ENCODE data around the gene CDHR3. TPM values are rescaled to one million over a fixed set of nuclear protein-coding genes. Genes with fewer than 3 reads are reported as not detected.
A peak's percentile ranks its signal among the peaks of the same experiment; 100 is the strongest.

The CDHR3 gene
- total and polyA plus RNA-seq, 8 donors = 0.86 to 3.7 (median 1.9) TPM

- H3K9me3 ChIP-seq = no peaks in the 10 kb centered on the region
- DNase-seq = no peak
- TF ChIP-seq, protein P1, sequence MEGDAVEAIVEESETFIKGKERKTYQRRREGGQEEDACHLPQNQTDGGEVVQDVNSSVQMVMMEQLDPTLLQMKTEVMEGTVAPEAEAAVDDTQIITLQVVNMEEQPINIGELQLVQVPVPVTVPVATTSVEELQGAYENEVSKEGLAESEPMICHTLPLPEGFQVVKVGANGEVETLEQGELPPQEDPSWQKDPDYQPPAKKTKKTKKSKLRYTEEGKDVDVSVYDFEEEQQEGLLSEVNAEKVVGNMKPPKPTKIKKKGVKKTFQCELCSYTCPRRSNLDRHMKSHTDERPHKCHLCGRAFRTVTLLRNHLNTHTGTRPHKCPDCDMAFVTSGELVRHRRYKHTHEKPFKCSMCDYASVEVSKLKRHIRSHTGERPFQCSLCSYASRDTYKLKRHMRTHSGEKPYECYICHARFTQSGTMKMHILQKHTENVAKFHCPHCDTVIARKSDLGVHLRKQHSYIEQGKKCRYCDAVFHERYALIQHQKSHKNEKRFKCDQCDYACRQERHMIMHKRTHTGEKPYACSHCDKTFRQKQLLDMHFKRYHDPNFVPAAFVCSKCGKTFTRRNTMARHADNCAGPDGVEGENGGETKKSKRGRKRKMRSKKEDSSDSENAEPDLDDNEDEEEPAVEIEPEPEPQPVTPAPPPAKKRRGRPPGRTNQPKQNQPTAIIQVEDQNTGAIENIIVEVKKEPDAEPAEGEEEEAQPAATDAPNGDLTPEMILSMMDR (IDR thresholded peaks at IDR 0.05) = no peak
- H3K27me3 ChIP-seq = no peaks in the 10 kb centered on the region
- intact Hi-C loops (cut with DNase I) = no loop called here
- peak in 1 of 4 donors; percentile 68 for ATAC-seq
- H3K4me1 ChIP-seq = peaks cover 0 to 4% (median 0%) of the 10 kb centered on the region in 3 donors
- no peaks in the 10 kb centered on the region for H3K36me3 ChIP-seq
- no peak for FAIRE-seq
- H3K27ac ChIP-seq = no peak overlapping the region
- no peak overlapping the region for H3K4me3 ChIP-seq
- 67 to 71% methylated on average over 8 of the region's 8 CpGs for WGBS, 2 donors
These were observed 12.8 kb downstream of the CDHR3 start for GRCh38 chr7:105975770-105976417.

DNA sequence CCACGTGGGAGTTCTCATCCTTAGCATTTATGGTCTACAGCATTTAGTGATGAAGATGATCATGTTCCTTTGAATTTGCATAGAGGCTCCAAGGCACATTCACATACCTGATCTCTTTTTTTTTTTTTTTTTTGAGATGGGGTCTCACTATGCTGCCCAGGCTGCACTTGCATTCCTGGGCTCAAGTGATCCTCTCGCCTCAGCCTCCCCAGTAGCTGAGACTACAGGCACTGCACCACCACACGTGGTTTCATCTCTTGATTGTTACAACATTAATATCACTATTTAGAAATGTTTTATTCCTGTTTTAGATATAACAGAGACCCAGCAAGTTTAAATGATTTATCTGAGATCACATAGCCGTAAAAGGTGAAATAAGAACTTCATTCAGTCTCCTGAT lies 13.8 kb downstream of the CDHR3 start:
- DNase-seq (no peak), FAIRE-seq (no peak), ATAC-seq (no peak)
- TF ChIP-seq, protein P1 (IDR thresholded peaks at IDR 0.05) = no peak
- H3K4me1 ChIP-seq = peaks cover 0 to 4% (median 0%) of the 10 kb centered on the region in 3 donors
- no peaks in the 10 kb centered on the region for H3K36me3 ChIP-seq
- WGBS, 2 donors = 86 to 88% methylated on average over 4 of the region's 4 CpGs
- intact Hi-C loops (cut with DNase I) = no loop called here
- H3K27ac ChIP-seq = no peak overlapping the region
- H3K9me3 ChIP-seq = no peaks in the 10 kb centered on the region
- H3K4me3 ChIP-seq = no peak overlapping the region
- no peaks in the 10 kb centered on the region for H3K27me3 ChIP-seq

GRCh38 chr7:105978035-105978434 lies 15.0 kb downstream of the CDHR3 start:
- WGBS, 2 donors = 87 to 94% methylated on average over 3 of the region's 3 CpGs
- intact Hi-C loops (cut with DNase I) = no loop called here

DNA sequence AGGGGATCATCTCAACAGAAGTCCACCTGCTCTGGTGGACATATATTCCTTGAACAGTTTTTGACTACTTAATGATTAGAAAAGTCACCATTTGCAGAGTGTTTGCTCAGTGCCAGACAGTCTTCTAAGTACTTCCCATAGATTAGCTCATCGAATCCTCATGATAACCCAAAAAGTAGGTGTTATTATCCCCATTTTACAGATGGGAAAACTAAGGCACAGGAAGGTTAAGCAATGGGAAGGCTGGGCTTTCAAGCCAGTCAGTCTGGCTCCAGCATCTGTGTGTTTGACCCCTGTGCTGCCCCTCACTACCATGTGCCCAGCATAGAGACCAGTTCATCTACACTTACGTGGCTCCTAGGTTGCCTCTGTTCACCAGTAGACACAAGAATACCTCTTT lies 15.9 kb downstream of the CDHR3 start:
- intact Hi-C loops (cut with DNase I) = no loop called here
- no peak for DNase-seq
- Histone ChIP-seq H3K4me1 (peaks cover 0 to 4% (median 0%) of the 10 kb centered on the region in 3 donors), H3K27ac (no peak overlapping the region), H3K9me3 (no peaks in the 10 kb centered on the region), H3K4me3 (no peak overlapping the region), H3K27me3 (no peaks in the 10 kb centered on the region), H3K36me3 (no peaks in the 10 kb centered on the region)
- WGBS, 2 donors = 79 to 87% methylated on average over 2 of the region's 2 CpGs
- TF ChIP-seq, protein P1 (IDR thresholded peaks at IDR 0.05) = no peak
- no peak for ATAC-seq
- no peak for FAIRE-seq

More at GRCh38 chr7:105978035-105978434, 15.0 kb downstream of the CDHR3 start:
- no peaks in the 10 kb centered on the region for H3K9me3 ChIP-seq
- FAIRE-seq (no peak), DNase-seq (no peak), ATAC-seq (no peak)
- H3K27me3 ChIP-seq = no peaks in the 10 kb centered on the region
- TF ChIP-seq, protein P1 (IDR thresholded peaks at IDR 0.05) = no peak
- H3K4me3 ChIP-seq = no peak overlapping the region
- no peak overlapping the region for H3K27ac ChIP-seq
- peaks cover 0 to 4% (median 0%) of the 10 kb centered on the region in 3 donors for H3K4me1 ChIP-seq
- H3K36me3 ChIP-seq = no peaks in the 10 kb centered on the region

DNA sequence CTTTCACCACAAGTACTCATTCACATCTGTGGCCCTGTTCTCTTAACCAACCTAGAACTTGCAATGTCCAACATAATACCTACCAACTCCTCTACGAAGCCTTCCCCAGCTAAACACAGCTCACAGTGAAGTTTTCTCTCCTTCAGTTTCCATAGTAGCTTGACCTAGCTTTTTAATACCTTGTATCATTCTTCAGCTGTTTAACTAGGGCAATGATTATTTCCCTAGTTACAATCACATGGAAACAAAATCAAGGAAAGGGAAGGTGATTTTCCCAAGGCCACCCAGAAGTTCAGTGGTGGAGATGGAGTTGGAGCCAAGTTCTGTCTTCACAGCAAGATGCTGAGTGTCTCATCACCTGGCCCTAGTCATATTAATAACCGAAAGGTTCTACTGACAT lies 16.3 kb downstream of the CDHR3 start:
- TF ChIP-seq, protein P1 (IDR thresholded peaks at IDR 0.05) = no peak
- H3K27me3 ChIP-seq = no peaks in the 10 kb centered on the region
- no peak overlapping the region for H3K27ac ChIP-seq
- FAIRE-seq = no peak
- DNase-seq = peak in 1 of 6 donors; percentile 18
- ATAC-seq = peak in 3 of 4 donors; percentile 40 to 76 (median 73)
- H3K4me1 ChIP-seq = peaks cover 0 to 4% (median 0%) of the 10 kb centered on the region in 3 donors
- no peaks in the 10 kb centered on the region for H3K9me3 ChIP-seq
- WGBS, 2 donors = 62 to 71% methylated on average over 2 of the region's 2 CpGs
- no peak overlapping the region for H3K4me3 ChIP-seq
- intact Hi-C loops (cut with DNase I) = no loop called here
- no peaks in the 10 kb centered on the region for H3K36me3 ChIP-seq
